GM12864 (cell line): ENCODE measurements around the gene SLC39A13.

Source experiments
- DNase-seq: peaks from one replicate; pipeline ENCODE4 v3.0.0-alpha.2; 2011; ENCODE audit warnings: low read depth
- H3K4me3 ChIP-seq: 2 replicates; pipeline ENCODE4 v1.5.1; 2011; ENCODE audit warnings: mild to moderate bottlenecking, low read depth, low read length, control low read depth
- TF ChIP-seq, protein P1 (sequence below): IDR thresholded peaks from 2 replicates; pipeline ENCODE4 v1.5.1; 2011; ENCODE audit warnings: low read depth, mild to moderate bottlenecking, moderate library complexity, low read length, control low read depth, inconsistent platforms; ENCODE audit errors: missing control alignments

Gene SLC39A13

GRCh38 chr11:47407746-47408590, at the start of gene SLC39A13:
SLC39A13 (plus strand) TSS chr11:47408590; CDS start chr11:47410095, 1,505 bp downstream.
- TF ChIP-seq, protein P1, sequence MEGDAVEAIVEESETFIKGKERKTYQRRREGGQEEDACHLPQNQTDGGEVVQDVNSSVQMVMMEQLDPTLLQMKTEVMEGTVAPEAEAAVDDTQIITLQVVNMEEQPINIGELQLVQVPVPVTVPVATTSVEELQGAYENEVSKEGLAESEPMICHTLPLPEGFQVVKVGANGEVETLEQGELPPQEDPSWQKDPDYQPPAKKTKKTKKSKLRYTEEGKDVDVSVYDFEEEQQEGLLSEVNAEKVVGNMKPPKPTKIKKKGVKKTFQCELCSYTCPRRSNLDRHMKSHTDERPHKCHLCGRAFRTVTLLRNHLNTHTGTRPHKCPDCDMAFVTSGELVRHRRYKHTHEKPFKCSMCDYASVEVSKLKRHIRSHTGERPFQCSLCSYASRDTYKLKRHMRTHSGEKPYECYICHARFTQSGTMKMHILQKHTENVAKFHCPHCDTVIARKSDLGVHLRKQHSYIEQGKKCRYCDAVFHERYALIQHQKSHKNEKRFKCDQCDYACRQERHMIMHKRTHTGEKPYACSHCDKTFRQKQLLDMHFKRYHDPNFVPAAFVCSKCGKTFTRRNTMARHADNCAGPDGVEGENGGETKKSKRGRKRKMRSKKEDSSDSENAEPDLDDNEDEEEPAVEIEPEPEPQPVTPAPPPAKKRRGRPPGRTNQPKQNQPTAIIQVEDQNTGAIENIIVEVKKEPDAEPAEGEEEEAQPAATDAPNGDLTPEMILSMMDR, result peak; percentile 75
- DNase-seq, result peak; percentile 87
- peak within 1 kb of the TSS; percentile 65 for H3K4me3 ChIP-seq

DNA sequence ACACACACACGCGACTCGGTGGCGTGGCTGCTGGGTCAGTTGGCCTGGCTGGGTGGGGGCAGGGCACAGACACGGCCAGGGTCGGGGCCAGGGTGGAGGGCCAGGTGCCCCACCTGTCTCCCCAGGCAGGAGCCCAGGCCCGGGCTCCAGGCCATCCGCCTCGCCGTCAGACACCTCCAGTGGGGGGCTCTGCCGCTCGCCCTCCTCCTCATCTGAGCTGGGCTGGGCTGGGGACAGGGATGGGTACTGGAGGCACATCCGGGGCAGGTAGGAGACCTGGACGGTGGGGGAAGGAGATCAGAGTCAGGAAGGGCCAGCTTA, 49.7 kb upstream of the SLC39A13 start:
- no peak for DNase-seq
- TF ChIP-seq, protein P1, result no peak
- no peak overlapping the region for H3K4me3 ChIP-seq

DNA sequence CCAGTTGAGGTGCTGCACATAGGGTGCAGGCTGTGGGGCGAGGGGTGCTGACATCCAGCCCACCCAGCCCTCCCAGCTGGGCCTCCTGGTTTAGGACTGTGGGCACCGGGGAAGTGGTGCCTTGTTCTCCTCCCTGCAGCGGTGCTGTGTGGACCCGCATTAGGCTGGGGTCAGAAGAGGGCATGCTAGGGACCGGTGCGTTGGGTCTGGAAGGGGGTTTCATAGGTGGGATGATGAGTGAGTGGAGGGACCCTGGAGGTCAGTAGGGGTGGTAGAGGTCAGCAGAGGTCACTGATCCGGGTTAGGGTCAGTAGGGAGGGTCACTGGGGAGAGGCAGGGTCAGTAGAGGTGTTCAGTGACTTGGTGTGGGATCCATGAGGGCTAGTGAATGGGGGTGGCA, 49.2 kb upstream of the SLC39A13 start:
- DNase-seq, result no peak
- TF ChIP-seq, protein P1, result no peak
- H3K4me3 ChIP-seq, result no peak overlapping the region

- no peak for DNase-seq
- TF ChIP-seq, protein P1, result no peak
- no peak overlapping the region for H3K4me3 ChIP-seq
Observed at GRCh38 chr11:47359586-47359985, 48.8 kb upstream of the SLC39A13 start.

DNA sequence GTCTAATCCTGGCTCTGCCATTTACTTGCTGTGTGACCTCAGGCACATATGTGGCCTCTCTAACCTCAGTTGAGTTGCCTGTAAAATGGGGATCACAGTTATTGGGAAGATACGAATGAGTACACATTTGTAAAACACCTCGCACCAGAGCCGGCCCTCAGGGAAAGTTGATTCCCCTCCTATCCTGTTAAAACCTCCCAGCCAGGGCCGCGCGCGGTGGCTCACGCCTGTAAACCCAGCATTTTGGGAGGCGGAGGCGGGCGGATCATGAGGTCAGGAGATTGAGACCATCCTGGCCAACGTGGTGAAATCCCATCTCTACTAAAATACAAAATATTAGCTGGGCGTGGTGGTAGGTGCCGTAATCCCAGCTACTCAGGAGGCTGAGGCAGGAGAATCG, 48.0 kb upstream of the SLC39A13 start:
- DNase-seq, result no peak

GRCh38 chr11:47361419-47361818, 47.0 kb upstream of the SLC39A13 start:
- DNase-seq, result no peak
- TF ChIP-seq, protein P1, result no peak

More for the DNA sequence above, 48.0 kb upstream of the SLC39A13 start:
- TF ChIP-seq, protein P1, result no peak
- no peak overlapping the region for H3K4me3 ChIP-seq

DNA sequence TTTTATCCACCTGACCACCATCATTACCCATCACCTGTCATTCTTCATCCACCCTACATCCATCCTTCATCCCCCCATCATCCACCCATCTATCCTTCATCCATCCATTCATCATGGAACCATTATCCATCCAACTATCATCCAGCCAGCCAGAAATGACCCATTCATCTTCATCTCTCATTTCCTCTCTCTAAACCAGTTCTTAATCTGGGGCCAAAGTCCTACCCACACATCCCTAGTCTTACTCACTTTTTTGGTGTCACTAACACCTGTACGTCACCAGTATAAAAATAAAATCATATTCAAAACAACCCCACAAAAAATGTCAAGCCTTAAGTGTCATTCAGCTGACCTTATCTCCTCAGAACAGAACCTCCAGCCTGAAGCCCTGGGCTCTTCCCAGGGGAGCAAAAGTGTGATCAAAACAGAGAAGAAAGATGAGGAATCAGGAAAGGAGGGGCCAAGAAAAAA, 42.3 kb upstream of the SLC39A13 start:
- H3K4me3 ChIP-seq, result no peak overlapping the region
- TF ChIP-seq, protein P1, result no peak
- DNase-seq, result no peak

More at GRCh38 chr11:47361419-47361818, 47.0 kb upstream of the SLC39A13 start:
- no peak overlapping the region for H3K4me3 ChIP-seq
